ENCODE data around the gene CDKN3. TPM values are rescaled to one million over a fixed set of nuclear protein-coding genes. Genes with fewer than 3 reads are reported as not detected.

Gene CDKN3
- total RNA-seq, 1 donor from 2014 or later, result 4.3 TPM

GRCh38 chr14:54446161-54446693, 49.4 kb downstream of the CDKN3 start:
- no peaks in the 10 kb centered on the region for H3K9me3 ChIP-seq (replicated peaks)
- H3K4me1 ChIP-seq, result peaks cover 5% of the 10 kb centered on the region
- no peaks in the 10 kb centered on the region for H3K27me3 ChIP-seq (ENCODE audit: low read depth)
- H3K27ac ChIP-seq (replicated peaks), result no peak overlapping the region
- DNase-seq, result no peak
- intact Hi-C loops (cut with micrococcal nuclease), result no loop called here
- H3K4me3 ChIP-seq, result no peak overlapping the region
- no peaks in the 10 kb centered on the region for H3K36me3 ChIP-seq
- TF ChIP-seq CTCF (IDR thresholded peaks at IDR 0.05; ENCODE audit: borderline replicate concordance), result no peak

GRCh38 chr14:54447231-54447692, 50.5 kb downstream of the CDKN3 start:
- Histone ChIP-seq H3K27me3 (ENCODE audit: low read depth) (no peaks in the 10 kb centered on the region), H3K36me3 (no peaks in the 10 kb centered on the region), H3K9me3 (replicated peaks) (no peaks in the 10 kb centered on the region), H3K4me3 (no peak overlapping the region), H3K27ac (replicated peaks) (no peak overlapping the region), H3K4me1 (no peaks in the 10 kb centered on the region)
- intact Hi-C loops (cut with micrococcal nuclease), result no loop called here
- no peak for TF ChIP-seq CTCF (IDR thresholded peaks at IDR 0.05; ENCODE audit: borderline replicate concordance)
- no peak for DNase-seq

DNA sequence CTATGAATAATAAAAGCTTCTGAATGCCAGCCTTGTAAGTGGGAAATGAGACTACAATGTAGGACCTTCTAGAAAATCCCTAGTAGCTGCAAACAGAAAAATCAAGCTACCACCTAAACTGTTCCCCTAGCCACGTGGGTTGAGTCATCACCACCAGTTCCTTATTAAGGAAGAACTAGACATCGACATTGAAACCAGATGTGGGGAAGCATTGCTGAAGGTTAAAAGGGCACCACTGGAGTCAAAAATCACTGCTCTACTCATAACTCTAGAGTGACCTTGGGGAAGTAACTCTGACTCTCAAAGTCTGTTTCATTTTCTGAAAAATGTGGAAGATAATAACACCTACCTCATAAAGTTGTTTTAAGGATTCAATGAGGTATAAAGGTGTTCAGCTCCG, 53.7 kb downstream of the CDKN3 start:
- intact Hi-C loops (cut with micrococcal nuclease), result no loop called here
- TF ChIP-seq CTCF (IDR thresholded peaks at IDR 0.05; ENCODE audit: borderline replicate concordance), result no peak
- Histone ChIP-seq H3K27ac (replicated peaks) (no peak overlapping the region), H3K27me3 (ENCODE audit: low read depth) (no peaks in the 10 kb centered on the region), H3K36me3 (no peaks in the 10 kb centered on the region), H3K4me1 (no peaks in the 10 kb centered on the region), H3K9me3 (replicated peaks) (no peaks in the 10 kb centered on the region), H3K4me3 (no peak overlapping the region)
- no peak for DNase-seq

DNA sequence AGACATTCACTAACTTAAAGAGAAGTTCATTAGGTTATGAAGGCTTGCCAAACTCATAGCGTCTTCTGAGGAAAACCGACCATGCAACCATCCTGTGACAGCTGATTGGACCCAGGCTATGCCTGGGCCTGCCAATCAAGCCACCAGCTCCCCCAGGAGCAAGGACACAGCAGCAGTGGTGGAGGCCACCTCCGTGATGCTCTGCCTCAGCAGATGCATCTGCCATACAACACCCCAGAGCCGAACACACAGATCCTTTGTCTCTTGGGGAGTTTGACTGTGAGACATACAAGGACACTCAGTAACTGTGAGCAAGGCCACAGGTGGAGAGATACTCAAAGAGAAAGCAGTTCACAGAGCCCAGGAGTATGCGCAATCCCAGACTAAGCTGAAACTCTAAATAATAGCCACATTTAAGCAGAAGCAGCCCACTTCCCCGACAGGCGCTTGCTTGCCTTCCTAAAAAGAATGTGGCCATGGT, 54.4 kb downstream of the CDKN3 start:
- Histone ChIP-seq H3K27me3 (ENCODE audit: low read depth) (no peaks in the 10 kb centered on the region), H3K36me3 (no peaks in the 10 kb centered on the region), H3K4me3 (no peak overlapping the region), H3K9me3 (replicated peaks) (no peaks in the 10 kb centered on the region), H3K4me1 (no peaks in the 10 kb centered on the region), H3K27ac (replicated peaks) (no peak overlapping the region)
- intact Hi-C loops (cut with micrococcal nuclease), result no loop called here
- TF ChIP-seq CTCF (IDR thresholded peaks at IDR 0.05; ENCODE audit: borderline replicate concordance), result no peak
- no peak for DNase-seq

DNA sequence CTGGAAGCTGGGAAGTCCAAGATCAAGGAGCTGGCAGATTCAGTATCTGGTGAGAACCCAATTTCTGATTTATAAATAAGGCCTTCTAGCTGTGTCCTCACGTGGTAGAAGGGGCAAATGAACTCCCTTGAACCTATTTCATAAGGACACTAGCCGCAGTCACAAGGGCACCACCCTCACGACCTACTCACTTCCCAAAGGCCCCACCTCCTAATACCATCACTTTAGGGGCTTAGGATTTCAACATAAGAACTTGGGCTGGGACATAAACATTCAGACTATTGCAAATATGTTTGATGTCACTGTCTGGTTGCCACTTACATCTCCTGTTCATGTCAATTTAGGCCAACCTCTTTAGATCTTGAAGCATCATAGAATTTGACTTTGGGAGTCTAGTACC, 55.2 kb downstream of the CDKN3 start:
- H3K4me3 ChIP-seq, result no peak overlapping the region
- H3K27ac ChIP-seq (replicated peaks), result no peak overlapping the region
- TF ChIP-seq CTCF (IDR thresholded peaks at IDR 0.05; ENCODE audit: borderline replicate concordance), result no peak

More for the DNA sequence above, 55.2 kb downstream of the CDKN3 start:
- Histone ChIP-seq H3K4me1 (no peaks in the 10 kb centered on the region), H3K9me3 (replicated peaks) (no peaks in the 10 kb centered on the region), H3K27me3 (ENCODE audit: low read depth) (no peaks in the 10 kb centered on the region), H3K36me3 (no peaks in the 10 kb centered on the region)
- no peak for DNase-seq
- intact Hi-C loops (cut with micrococcal nuclease), result no loop called here
